HEK293 (cell line): ENCODE data around the gene ZNF79.

Source experiments
- CTCF ChIA-PET: fragments of 350-600 bp; formaldehyde crosslinking; extraction: SDS; loops from one replicate; lab custom pipeline; 2021; ENCODE audit warnings: antibody characterized with exemption; lab: Yijun Ruan, JAX
- POLR2A ChIA-PET: fragments of 300-600 bp; formaldehyde crosslinking; extraction: SDS; loops from one replicate; lab custom pipeline; 2020; ENCODE audit warnings: antibody characterized with exemption, inconsistent platforms; lab: Yijun Ruan, JAX
- H3K27ac ChIP-seq: fragments of 200-500 bp; sonication (Bioruptor generic); 2 replicates; pipeline ENCODE4 v1.5.1; 2014; ENCODE audit warnings: low read depth, low read length, control low read depth, inconsistent platforms; ENCODE audit errors: extremely low read depth
- H3K36me3 ChIP-seq, 2 experiments: fragments of 200-500 bp in 1 of 2; sonication (Bioruptor generic) in 1 of 2; 1 replicate in 1 of 2; 2 replicates in 1 of 2; pipeline ENCODE4 v1.5.1; 2014 to 2017; ENCODE audit warnings: inconsistent platforms in 2 of 2, low read length in 2 of 2; ENCODE audit not compliant: control insufficient read depth in 2 of 2, insufficient read depth in 1 of 2
- H3K4me1 ChIP-seq: fragments of 200-500 bp; sonication (Bioruptor generic); 2 replicates; pipeline ENCODE4 v1.5.1; 2014; ENCODE audit warnings: mild to moderate bottlenecking, low read length, inconsistent platforms; ENCODE audit not compliant: control insufficient read depth, insufficient read depth
- H3K4me3 ChIP-seq: 2 replicates; pipeline ENCODE4 v1.5.1; 2011; ENCODE audit warnings: low read depth, mild to moderate bottlenecking, control low read depth, low read length, moderate library complexity
- H3K9me3 ChIP-seq: fragments of 200-500 bp; sonication (Bioruptor generic); 2 replicates; pipeline ENCODE4 v1.5.1; 2014; ENCODE audit warnings: low read depth, low read length, inconsistent platforms; ENCODE audit not compliant: control insufficient read depth, insufficient read depth
- BCL11B ChIP-seq: fragments of 450-650 bp; formaldehyde crosslinking; IDR thresholded peaks from 2 replicates; pipeline ENCODE4 v1.5.1; 2016; ENCODE audit warnings: low read depth, missing biosample characterization, missing genetic modification characterization
- GLI4 ChIP-seq: fragments of 450-650 bp; formaldehyde crosslinking; IDR thresholded peaks from 2 replicates; pipeline ENCODE4 v1.5.1; 2016; ENCODE audit warnings: missing biosample characterization, missing genetic modification characterization
- KLF8 ChIP-seq: fragments of 450-650 bp; formaldehyde crosslinking; IDR thresholded peaks from 2 replicates; pipeline ENCODE4 v1.5.1; 2016; ENCODE audit warnings: missing biosample characterization, missing genetic modification characterization
- SCRT1 ChIP-seq: fragments of 450-650 bp; formaldehyde crosslinking; IDR thresholded peaks from 2 replicates; pipeline ENCODE4 v1.5.1; 2016; ENCODE audit warnings: missing biosample characterization, missing genetic modification characterization, borderline replicate concordance
- SETDB1 ChIP-seq: IDR thresholded peaks from one replicate; pipeline ENCODE4 v1.6.1; 2017; ENCODE audit warnings: mild to moderate bottlenecking, low read length, moderate library complexity, mixed read lengths; ENCODE audit not compliant: insufficient read length
- ZBTB17 ChIP-seq: fragments of 450-650 bp; formaldehyde crosslinking; IDR thresholded peaks from 2 replicates; pipeline ENCODE4 v1.5.1; 2016; ENCODE audit warnings: missing biosample characterization, missing genetic modification characterization
- ZFP37 ChIP-seq: fragments of 450-650 bp; formaldehyde crosslinking; IDR thresholded peaks from 2 replicates; pipeline ENCODE4 v1.5.1; 2016; ENCODE audit warnings: missing biosample characterization, missing genetic modification characterization
- ZNF112 ChIP-seq: fragments of 450-650 bp; formaldehyde crosslinking; IDR thresholded peaks from 2 replicates; pipeline ENCODE4 v1.5.0; 2017; ENCODE audit warnings: missing biosample characterization, missing genetic modification characterization
- ZNF133 ChIP-seq: fragments of 450-650 bp; formaldehyde crosslinking; IDR thresholded peaks from 2 replicates; pipeline ENCODE4 v1.5.1; 2016; ENCODE audit warnings: missing biosample characterization, missing genetic modification characterization
- ZNF138 ChIP-seq: fragments of 450-650 bp; formaldehyde crosslinking; IDR thresholded peaks from 2 replicates; pipeline ENCODE4 v1.5.1; 2016; ENCODE audit warnings: missing biosample characterization, missing genetic modification characterization, borderline replicate concordance
- ZNF175 ChIP-seq: fragments of 450-650 bp; formaldehyde crosslinking; IDR thresholded peaks from 2 replicates; pipeline ENCODE4 v1.5.1; 2016; ENCODE audit warnings: missing biosample characterization, missing genetic modification characterization
- ZNF19 ChIP-seq: fragments of 450-650 bp; formaldehyde crosslinking; IDR thresholded peaks from 2 replicates; pipeline ENCODE4; 2016; ENCODE audit warnings: missing biosample characterization, missing genetic modification characterization, low read depth
- ZNF529 ChIP-seq: fragments of 450-650 bp; formaldehyde crosslinking; IDR thresholded peaks from 2 replicates; pipeline ENCODE4 v1.5.1; 2017; ENCODE audit warnings: missing genetic modification characterization, missing biosample characterization; ENCODE audit not compliant: insufficient replicate concordance
- ZNF558 ChIP-seq: fragments of 450-650 bp; formaldehyde crosslinking; IDR thresholded peaks from 2 replicates; pipeline ENCODE4 v1.5.1; 2016; ENCODE audit warnings: missing biosample characterization, missing genetic modification characterization
- ZNF560 ChIP-seq: fragments of 450-650 bp; formaldehyde crosslinking; IDR thresholded peaks from 2 replicates; pipeline ENCODE4 v1.5.1; 2017; ENCODE audit warnings: missing biosample characterization, missing genetic modification characterization, borderline replicate concordance
- ZNF626 ChIP-seq: fragments of 450-650 bp; sonication (Bioruptor Pico); formaldehyde crosslinking; IDR thresholded peaks from 2 replicates; pipeline ENCODE4 v1.5.1; 2018; ENCODE audit warnings: missing biosample characterization, missing genetic modification characterization, inconsistent platforms
- ZNF677 ChIP-seq: fragments of 450-650 bp; IDR thresholded peaks from 2 replicates; pipeline ENCODE4 v1.5.0; 2018; ENCODE audit warnings: missing biosample characterization, mild to moderate bottlenecking, missing genetic modification characterization, moderate library complexity
- ZNF843 ChIP-seq: fragments of 450-650 bp; formaldehyde crosslinking; IDR thresholded peaks from 2 replicates; pipeline ENCODE4 v1.5.1; 2016; ENCODE audit warnings: missing biosample characterization, missing genetic modification characterization
- TF ChIP-seq, protein P1 (sequence below): fragments of 450-650 bp; formaldehyde crosslinking; IDR thresholded peaks from 2 replicates; pipeline ENCODE4 v1.5.1; 2016; ENCODE audit warnings: missing biosample characterization, missing genetic modification characterization
- TF ChIP-seq, protein P2 (sequence below): fragments of 450-650 bp; formaldehyde crosslinking; IDR thresholded peaks from 2 replicates; pipeline ENCODE4 v1.5.1; 2016; ENCODE audit warnings: missing biosample characterization, missing genetic modification characterization

ZNF79 gene

DNA sequence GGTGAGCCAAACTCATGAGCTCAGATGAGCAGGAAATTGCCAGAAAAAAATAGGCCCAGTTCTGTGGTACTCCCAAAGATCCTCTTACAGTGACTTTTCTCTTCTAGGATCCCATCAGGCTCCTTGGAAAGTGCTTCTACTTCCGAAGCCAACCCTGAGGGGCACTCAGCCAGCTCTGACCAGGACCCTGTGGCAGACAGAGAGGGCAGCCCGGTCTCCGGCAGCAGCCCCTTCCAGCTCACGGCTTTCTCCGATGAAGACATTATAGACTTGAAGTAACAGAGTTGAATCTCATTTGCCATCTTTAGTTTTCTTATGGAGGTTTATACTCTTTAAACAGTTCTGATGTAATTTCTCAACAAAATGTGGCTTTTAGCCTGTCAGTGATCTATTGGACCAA lies 31.2 kb upstream of the ZNF79 start:
- ChIA-PET CTCF (interaction anchor here (0.7 to 1.2 kb wide), 4 partner anchors 10 to 171 kb away, joined by 3 to 5 read pairs (median 4); no protein-coding TSS in a partner anchor), POLR2A (interaction anchor here (0.5 to 1.0 kb wide), 2 partner anchors 31 to 439 kb away, joined by 5 to 7 read pairs; partner anchors contain the start of gene ZNF79)
- H3K27ac ChIP-seq = no peak overlapping the region
- TF ChIP-seq SCRT1 (tag by site-specific recombination) (no peak), ZNF19 (tag by site-specific recombination) (no peak), ZBTB17 (tag by site-specific recombination) (no peak), ZNF560 (tag by site-specific recombination) (no peak), ZNF529 (no peak), ZNF133 (tag by site-specific recombination) (no peak), GLI4 (tag by site-specific recombination) (no peak), ZNF626 (tag by site-specific recombination) (no peak), KLF8 (tag by site-specific recombination) (no peak), ZNF112 (tag by site-specific recombination) (no peak), ZNF558 (tag by site-specific recombination) (no peak), ZNF843 (tag by site-specific recombination) (no peak), ZNF138 (tag by site-specific recombination) (no peak), SETDB1 (no peak), ZNF677 (tag by site-specific recombination) (no peak)
- TF ChIP-seq, protein P1, sequence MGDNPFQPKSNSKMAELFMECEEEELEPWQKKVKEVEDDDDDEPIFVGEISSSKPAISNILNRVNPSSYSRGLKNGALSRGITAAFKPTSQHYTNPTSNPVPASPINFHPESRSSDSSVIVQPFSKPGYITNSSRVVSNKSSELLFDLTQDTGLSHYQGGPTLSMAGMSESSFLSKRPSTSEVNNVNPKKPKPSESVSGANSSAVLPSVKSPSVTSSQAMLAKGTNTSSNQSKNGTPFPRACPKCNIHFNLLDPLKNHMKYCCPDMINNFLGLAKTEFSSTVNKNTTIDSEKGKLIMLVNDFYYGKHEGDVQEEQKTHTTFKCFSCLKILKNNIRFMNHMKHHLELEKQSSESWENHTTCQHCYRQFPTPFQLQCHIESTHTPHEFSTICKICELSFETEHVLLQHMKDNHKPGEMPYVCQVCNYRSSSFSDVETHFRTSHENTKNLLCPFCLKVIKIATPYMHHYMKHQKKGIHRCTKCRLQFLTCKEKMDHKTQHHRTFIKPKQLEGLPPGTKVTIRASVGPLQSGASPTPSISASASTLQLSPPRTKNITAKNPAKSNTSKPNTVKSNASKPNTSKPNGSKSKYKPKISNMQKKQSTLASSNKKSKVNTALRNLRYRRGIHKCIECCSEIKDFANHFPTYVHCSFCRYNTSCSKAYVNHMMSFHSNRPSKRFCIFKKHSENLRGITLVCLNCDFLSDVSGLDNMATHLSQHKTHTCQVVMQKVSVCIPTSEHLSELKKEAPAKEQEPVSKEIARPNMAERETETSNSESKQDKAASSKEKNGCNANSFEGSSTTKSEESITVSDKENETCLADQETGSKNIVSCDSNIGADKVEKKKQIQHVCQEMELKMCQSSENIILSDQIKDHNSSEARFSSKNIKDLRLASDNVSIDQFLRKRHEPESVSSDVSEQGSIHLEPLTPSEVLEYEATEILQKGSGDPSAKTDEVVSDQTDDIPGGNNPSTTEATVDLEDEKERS (tag by site-specific recombination) = no peak
- H3K9me3 ChIP-seq = no peaks in the 10 kb centered on the region
- no peaks in the 10 kb centered on the region for H3K36me3 ChIP-seq
- H3K4me1 ChIP-seq = peaks cover 16% of the 10 kb centered on the region
- H3K4me3 ChIP-seq = no peak overlapping the region

DNA sequence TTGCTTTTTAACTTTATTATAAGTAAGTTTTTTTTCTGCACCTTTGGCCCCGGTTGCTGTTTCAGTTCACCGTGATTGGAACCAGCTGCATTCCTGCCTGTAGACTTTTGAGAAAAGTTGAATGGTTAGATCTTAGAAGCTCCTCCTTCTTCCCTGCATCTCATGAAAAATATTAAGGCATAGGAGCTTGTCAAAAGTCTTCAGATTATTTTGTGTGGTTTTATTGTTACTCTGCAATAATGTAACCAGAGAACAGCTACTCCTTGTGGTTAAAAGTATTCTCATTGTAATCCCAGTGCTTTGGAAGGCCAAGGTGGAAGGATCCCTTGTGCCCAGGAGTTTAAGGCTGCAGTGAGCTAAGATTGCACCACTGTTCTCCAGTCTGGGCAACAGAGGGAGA lies 30.5 kb upstream of the ZNF79 start:
- Histone ChIP-seq H3K4me3 (no peak overlapping the region), H3K36me3 (no peaks in the 10 kb centered on the region), H3K9me3 (no peaks in the 10 kb centered on the region)
- CTCF ChIA-PET = interaction anchor here (0.7 to 1.4 kb wide), 7 partner anchors 9 to 341 kb away, joined by 3 to 5 read pairs (median 3); partner anchors contain the start of gene TOR2A
- POLR2A ChIA-PET = no interaction called here
- TF ChIP-seq BCL11B (tag by site-specific recombination) (no peak), ZFP37 (tag by site-specific recombination) (no peak), ZNF175 (no peak)
- TF ChIP-seq, protein P2, sequence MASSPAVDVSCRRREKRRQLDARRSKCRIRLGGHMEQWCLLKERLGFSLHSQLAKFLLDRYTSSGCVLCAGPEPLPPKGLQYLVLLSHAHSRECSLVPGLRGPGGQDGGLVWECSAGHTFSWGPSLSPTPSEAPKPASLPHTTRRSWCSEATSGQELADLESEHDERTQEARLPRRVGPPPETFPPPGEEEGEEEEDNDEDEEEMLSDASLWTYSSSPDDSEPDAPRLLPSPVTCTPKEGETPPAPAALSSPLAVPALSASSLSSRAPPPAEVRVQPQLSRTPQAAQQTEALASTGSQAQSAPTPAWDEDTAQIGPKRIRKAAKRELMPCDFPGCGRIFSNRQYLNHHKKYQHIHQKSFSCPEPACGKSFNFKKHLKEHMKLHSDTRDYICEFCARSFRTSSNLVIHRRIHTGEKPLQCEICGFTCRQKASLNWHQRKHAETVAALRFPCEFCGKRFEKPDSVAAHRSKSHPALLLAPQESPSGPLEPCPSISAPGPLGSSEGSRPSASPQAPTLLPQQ (tag by site-specific recombination) = no peak
- TF ChIP-seq, all 188 proteins: peak for 0
- Histone ChIP-seq H3K27ac (no peak overlapping the region), H3K4me1 (peaks cover 17% of the 10 kb centered on the region)
